ENCODE measurements around the gene TMEM19.

The TMEM19 gene

DNA sequence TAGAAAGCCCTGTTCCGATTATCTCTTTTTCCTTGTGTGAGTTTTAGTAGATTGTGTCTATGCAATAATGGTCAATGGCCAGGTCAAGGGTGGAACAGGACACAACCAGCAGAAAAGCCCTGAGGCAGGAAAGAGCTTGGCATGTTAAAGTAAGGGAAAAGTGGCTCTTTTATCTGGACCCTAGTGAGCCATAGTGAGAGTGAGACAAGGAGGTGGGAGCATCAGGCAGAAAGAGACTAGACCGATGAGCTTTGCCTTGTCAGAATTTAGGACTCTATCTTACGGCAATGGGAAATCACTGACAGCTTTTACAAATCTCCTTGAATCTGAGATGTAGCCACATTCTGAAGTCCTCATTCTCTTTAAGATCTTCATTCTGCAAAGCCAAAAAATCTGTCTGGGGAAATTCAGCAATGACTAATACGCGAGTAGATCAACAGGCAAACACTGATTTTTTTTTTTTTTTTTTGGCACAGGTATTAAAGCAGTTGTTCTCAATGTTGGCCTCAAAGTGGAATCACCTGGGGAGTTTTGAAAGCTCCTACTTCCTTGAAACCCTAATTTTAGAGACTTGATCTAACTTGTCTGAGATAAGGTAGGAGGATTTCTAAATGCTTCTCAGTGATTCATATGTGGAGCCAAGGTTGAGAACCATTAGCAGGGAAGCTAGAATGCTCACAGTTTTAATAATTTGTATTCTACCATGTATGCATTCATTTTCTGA, 33.9 kb downstream of the TMEM19 start:
- no peak for DNase-seq

DNA sequence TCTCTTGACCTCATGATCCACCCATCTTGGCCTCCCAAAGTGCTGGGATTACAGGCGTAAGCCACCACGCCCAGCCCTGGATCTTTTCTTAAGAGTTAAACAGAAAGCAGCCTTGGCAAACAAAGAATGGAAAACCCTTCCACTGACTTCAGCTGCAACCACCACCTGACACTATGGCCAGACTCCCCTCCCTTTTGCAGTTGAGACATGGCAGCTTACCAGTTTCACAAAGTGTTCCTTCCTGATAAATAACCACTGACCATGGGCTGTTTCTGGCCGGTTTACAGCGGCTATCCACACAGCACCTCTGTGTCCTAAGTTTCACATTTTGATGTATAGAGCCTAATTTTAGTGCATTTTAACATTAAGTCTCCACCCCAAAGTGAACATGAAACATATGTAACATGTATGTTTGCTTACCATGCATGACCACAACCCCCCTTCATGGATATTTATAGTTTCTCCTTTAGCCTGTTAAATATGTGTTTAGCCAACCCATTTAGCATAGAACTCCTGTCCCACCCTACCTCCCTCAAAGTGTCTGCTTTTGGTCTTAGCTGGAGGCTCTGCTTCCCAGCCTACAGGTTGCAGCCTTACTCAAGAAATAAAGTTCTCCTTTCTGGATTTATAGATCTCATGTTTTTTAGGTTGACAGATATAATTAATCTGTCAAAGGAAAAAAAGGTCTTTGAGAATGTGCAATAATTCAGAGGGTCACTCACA, 36.1 kb downstream of the TMEM19 start:
- DNase-seq = no peak

DNA sequence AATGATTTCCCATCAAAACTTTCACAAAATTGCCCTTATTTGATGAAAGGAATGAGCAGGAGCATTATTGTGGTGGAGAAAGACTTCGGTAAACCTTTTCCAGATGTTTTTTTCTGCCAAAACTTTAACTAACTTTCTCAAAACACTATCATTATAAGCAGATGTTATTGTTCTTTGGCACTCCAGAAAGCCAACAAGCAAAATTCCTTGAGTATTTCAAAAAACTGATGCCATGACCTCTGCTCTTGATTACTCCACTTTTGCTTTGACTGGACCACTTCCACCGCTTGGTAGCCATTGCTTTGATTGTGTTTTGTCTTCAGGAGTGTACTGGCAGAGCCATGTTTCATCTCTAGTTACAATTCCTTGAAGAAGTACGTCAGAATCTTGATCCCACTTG, 39.1 kb downstream of the TMEM19 start:
- no peak for DNase-seq

DNA sequence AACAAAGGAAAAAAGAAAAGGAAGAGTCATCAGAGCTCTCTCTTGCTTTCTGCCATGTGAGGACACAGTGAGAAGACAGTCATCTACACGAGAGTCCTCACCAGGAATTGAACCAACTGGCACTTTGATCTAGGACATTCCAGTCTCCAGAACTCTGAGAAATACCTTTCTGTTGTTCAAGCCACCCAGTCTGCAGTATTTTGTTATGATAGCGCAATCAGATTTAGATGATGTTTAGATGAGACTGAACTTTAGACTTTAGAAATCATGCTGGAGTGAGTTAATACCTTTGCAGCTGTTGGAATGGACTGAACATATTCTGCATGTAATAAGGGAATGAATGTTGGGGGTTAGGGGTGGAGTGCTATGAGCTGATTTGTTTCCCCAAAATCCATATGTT, 40.7 kb downstream of the TMEM19 start:
- no peak for DNase-seq

DNA sequence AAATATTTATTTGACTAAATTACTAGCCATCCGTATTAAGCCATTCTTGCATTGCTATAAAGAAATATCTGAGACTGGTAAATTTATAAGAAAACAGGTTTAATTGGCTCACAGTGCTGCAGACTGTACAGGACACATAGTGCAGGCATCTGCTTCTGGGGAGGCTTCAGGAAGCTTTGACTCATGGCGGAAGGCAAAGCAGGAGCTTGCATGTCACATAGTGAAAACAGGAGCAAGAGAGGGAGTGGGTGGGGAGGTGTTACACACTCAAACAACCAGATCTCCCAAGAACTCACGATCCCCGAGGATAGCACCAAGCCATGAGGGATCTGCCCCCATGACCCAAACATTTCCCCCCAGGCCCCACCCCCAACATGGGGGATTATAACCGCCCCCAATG, 42.1 kb downstream of the TMEM19 start:
- no peak for DNase-seq

DNA sequence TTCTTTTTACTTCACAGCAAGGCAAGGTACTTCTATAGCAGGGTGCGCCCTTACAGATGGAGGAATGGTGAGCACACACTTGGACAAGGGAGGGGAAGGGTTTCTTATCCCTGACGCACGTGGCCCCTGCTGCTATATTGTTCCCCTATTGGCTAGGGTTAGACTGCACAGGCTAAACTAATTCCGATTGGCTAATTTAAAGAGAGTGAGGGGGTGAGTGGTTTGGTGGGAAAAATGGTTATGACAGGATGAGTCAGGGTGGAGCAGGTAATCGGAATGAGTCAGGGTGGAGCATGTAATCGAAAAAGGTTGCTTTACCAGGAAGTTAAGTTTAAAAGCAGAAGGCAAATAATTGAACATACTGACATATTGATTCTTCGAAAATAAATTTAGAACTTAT, 45.1 kb downstream of the TMEM19 start:
- no peak for DNase-seq

DNA sequence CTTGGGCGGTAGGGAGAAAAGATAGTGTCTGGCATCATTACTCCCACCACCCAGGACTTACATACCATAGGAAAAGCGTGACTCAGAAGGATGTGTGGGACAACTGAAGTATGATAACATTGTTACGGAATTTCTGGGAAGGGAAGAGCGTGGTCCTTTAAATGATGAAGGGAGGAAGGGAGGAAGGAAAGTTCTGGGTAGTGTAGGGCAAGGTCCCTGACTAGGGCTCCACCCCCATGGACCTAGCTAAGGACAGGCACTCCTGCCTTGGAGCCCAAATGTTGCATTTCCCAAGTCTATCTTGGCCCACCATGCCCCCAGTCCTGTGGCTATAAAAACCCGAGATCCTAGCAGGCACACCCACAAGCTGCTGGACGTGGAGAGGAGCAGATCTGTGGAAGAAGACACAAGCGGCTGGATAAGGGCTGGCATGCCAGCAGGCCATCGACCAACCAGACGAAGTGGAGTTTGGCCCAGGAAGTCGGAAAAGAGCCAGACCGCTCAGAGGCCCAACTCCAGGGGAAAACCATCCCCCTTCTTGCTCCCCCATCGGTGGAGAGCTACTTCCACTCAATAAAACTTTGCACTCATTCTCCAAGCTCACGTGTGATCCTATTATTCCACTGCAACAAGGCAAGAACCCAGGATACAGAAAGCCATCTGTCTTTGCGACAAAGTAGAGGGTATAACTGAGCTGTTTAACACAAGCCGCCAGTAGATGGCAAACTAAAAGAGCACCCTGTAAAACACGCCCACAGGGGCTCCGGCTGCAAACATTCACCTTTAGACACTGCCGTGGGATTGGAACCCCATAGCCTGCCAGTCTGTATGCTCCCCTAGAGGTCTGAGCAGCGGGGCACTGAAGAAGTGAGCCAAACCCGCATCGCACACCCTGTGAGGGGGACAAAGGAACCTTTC, 45.8 kb downstream of the TMEM19 start:
- no peak for DNase-seq

DNA sequence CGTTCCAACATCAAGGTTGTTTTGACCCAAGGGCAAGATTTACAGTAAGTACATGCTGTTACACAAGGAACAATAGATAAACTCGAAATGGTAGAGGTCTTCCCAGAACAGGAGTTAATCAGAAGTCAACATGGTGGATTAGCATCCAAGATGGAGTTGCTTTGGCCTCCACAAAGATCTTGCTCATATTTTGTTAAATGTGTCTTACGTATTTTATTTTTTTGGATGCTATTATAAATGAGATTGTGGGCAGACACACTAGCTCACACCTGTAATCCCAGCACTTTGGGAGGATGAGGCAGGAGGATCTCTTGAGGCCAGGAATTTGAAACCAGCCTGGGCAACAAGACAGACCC, 46.5 kb downstream of the TMEM19 start:
- DNase-seq = no peak

DNA sequence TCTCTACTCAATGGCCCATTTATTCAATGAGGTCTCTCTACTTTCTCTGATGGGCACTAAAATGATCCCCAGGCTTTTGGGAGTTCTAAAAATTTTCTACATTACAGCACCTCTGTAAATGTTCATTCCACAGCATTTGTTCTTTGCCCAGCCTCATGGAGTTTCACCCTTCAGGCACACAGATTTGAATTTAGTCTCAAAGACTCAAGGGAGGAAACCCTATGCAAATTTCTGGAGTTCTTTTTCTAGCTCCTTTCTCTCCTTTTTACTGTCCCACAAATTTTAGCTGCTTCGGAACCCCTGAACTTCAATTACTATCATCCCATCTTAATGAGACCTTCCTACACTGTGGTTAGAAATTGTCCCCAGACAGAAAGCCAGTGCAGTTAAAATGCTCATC, 51.3 kb downstream of the TMEM19 start:
- no peak for DNase-seq

DNA sequence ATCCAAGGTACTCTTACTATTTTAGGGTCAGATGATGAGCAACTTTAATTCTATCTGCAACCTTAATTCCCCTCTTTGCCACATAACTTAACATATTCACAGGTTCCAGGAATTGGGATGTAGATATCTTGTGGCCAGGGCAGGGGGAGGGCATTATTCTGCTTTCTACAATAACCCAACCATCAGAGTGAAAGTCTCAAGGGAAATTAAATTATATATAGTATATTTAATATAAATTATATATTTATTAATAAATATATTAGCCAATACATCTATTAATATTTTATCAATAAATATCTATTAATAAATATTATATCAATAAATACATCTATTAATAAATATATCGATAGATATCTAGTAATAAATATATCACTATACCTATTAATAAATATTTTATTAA, 57.1 kb downstream of the TMEM19 start:
- DNase-seq = no peak

DNA sequence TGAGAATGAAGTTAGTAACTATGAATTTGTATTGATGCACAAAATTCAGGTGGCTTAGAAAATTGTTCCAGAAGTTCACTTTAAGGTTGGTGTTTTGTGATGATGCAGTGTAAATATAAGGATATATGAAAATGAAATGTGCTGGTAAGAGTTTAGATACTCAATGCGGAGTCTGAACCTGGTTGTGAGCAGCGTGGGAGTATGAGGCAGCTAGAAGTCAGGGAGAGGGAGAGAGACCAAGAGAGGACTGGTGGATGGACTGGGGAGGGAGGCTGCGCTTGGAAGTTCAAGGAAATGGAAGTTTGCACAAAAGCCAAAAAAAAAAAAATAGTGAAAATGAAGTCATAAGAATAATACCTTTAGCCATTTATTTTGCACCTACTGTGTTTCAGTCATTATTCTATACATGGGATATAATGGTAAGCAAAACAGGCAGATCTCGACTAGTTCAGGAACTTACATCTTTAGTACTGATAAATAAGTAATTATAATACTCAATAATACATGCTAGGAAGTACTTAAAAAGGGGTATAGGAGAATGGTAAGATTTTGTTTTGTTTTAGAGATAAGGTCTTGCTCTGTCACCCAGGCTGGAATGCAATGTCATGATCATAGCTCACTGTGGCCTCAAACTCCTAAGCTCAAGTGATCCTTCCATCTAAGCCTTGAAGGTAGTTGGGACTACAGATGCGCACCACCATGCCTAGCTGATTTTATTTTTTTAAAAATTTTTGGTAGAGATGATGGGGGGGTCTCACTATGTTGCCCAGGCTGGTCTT, 58.8 kb downstream of the TMEM19 start:
- DNase-seq = no peak

DNA sequence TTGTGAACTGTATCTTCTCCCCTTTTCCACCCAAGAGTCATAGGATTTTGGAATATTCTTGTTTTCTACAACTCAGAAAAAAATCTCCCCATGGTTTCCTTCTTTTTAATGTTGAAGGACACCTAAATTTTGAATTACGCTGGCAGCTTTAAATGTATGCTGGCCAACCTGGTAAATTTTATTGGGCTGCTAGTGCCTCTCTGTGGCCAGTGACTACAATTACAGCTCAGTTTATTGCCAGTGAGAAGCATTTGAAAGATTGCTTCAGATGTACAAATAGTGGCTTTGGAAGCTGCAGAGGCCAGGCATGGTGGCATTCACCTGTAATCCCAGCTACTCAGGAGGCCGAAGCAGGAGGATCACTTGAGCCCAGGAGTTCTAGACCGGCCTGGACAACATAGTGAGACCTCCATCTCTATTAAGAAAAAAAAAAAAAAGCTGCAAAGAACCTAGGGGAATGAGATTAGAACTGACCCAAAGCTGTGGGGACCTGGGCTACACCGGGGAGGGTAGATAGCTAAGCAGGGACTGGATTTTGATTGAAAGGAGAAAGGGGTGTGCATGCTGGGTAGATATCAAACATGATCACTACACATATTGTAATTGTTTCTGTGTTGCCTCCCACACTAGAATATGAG, 61.2 kb downstream of the TMEM19 start:
- DNase-seq = peak in 1 of 2 experiments; percentile 4

DNA sequence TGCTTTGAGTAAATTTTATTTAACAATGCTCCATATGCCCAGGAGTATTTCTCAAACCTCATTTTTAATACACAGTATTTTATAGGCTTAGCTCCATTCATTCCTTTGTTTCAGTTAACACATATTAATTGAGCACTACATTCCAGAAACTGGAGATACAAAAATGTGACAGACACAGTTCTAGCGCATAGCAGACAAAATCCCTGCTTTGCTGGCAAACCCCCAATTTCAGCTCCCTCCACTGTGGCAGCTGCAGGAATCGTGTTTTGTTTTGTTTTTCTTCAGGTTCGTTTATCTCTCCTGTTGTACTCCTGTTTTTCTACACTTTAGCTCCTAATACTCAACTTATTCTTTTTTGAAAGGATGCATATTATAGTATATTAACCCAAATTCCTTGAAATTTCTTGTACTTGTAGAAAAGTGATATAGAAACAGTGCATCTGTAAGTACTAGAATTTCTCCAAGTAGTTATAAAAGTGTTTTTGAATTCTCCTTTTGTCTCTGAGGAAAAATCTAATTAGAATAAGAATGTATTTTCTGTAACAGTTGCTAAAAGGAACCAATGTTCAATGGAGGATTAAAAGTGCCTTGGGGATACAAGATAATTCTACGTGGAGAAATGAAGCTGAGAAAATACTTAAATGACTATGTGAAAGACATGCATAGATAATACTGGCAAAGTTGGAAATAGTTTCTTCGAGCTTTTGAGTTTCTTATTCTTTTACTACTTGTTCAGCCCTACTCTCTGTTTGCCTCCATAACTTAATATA, 62.4 kb downstream of the TMEM19 start:
- DNase-seq = no peak

DNA sequence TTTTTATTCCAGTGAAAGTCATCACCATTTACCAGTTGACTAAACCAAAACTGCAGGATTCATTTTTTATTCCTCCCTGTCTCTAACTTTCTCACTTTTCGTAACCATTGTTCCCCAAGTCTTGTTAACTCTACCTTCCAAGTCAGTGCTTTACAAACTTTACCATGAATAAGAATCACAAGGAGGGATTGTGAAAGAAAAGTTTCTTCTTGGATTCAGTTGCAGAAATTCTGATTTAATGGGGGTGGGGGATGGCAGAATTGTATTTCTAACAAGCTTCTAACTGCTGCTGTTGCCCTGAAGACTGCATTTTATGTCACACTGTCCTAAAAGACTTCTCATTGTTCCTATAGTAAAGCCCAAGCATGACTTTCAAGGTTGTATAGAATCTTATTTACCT, 63.8 kb downstream of the TMEM19 start:
- no peak for DNase-seq

DNA sequence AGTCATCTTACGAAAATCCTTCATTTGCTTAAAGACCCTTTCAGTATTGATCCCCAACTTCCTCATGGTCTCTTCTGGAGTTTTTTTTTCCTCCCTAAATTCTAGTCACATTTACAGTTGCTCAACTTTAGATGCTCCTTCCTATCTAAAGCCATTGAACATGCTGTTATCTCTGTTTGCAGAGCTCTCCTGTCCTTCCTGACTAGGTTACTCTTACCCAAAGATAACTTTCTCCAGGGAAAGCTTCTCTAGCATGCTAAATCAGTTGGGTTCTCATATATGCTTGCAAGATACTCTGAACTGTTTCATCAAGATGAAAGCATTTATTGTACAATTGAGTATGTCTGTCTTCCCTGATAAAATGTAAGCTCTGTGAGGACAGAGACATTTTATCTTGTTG, 67.0 kb downstream of the TMEM19 start:
- DNase-seq = no peak
